MM.1S (cell line): ENCODE results near the gene RSRP1.

Experiments used
- CTCF ChIP-seq: fragments of 300-600 bp; sonication (generic); IDR thresholded peaks from 2 replicates; pipeline ENCODE4 v1.5.1; 2016; ENCODE audit warnings: antibody characterized with exemption, low read length, mixed read lengths
- EZH2 ChIP-seq: fragments of 300-600 bp; sonication (generic); optimal IDR thresholded peaks from 2 replicates; pipeline ENCODE3; 2017; ENCODE audit warnings: low read depth, mild to moderate bottlenecking, antibody characterized with exemption, low read length, mixed read lengths
- EZH2phosphoT487 ChIP-seq: fragments of 300-600 bp; sonication (generic); IDR thresholded peaks from 2 replicates; pipeline ENCODE4 v1.6.1; 2018; ENCODE audit warnings: antibody characterized with exemption, low read length

GRCh38 chr1:25199819-25200620, 47.2 kb downstream of the RSRP1 start:
- TF ChIP-seq CTCF (no peak), EZH2 (no peak), EZH2phosphoT487 (no peak)
